Kidney (tissue), 14 donors: ENCODE results near the gene TMEM131L. TPM values are rescaled to one million over a fixed set of nuclear protein-coding genes. Genes with fewer than 3 reads are reported as not detected.

Experiments used
- DNase-seq, 5 donors: peaks; one replicate each; pipeline ENCODE4 v3.0.0-alpha.2; 2013 to 2020
- FAIRE-seq: peaks from 2 replicates; lab custom pipeline; 2012; peaks lifted over from hg19 to GRCh38; lab: Jason Lieb, UNC
- H3K27ac ChIP-seq, 2 donors: one replicate each; pipeline ENCODE4 v1.7.0; 2013; ENCODE audit warnings: low read depth in 2 of 2, low read length in 2 of 2, inconsistent platforms in 1 of 2
- H3K27me3 ChIP-seq: one replicate; pipeline ENCODE4 v1.7.1; 2013; ENCODE audit warnings: low read length, inconsistent platforms; ENCODE audit not compliant: control insufficient read depth, insufficient read depth
- H3K36me3 ChIP-seq, 3 donors: one replicate each; pipeline versions ENCODE4 v1.7.0 to v1.7.1; 2013; ENCODE audit warnings: low read length in 3 of 3, control low read depth in 1 of 3, inconsistent platforms in 1 of 3; ENCODE audit not compliant: insufficient read depth in 3 of 3, control insufficient read depth in 2 of 3
- H3K4me1 ChIP-seq, 3 donors: one replicate each; pipeline versions ENCODE4 v1.7.0 to v1.7.1; 2013; ENCODE audit warnings: low read length in 3 of 3, inconsistent platforms in 1 of 3, low read depth in 1 of 3; ENCODE audit not compliant: control insufficient read depth in 2 of 3, insufficient read depth in 2 of 3
- H3K4me3 ChIP-seq, 3 donors: one replicate each; pipeline versions ENCODE4 v1.7.0 to v1.8.1; 2013; ENCODE audit warnings: low read length in 3 of 3, control low read depth in 1 of 3, inconsistent platforms in 1 of 3
- H3K9ac ChIP-seq, 3 donors: one replicate each; pipeline versions ENCODE4 v1.7.0 to v1.7.1; 2013; ENCODE audit warnings: low read length in 3 of 3, control low read depth in 1 of 3, inconsistent platforms in 1 of 3
- H3K9me3 ChIP-seq, 3 donors: one replicate each; pipeline versions ENCODE4 v1.7.0 to v1.7.1; 2013; ENCODE audit warnings: low read length in 3 of 3, control low read depth in 1 of 3, inconsistent platforms in 1 of 3; ENCODE audit not compliant: control insufficient read depth in 2 of 3, insufficient read depth in 1 of 3
- intact Hi-C: fragments of 100-400 bp; cut with DNase I; formaldehyde crosslinking; loops from one replicate; pipeline ENCODE4 v1.11.1; 2022
- polyA plus RNA-seq: library from polyadenylated mRNA; stranded (reverse); fragments of 350-450 nt; fragmentation: Illumina TruSeq; extraction: RNeasy Lipid Tissue Mini Kit (QIAGEN cat#74804); gene quantifications from one replicate; pipeline ENCODE4 v1.2.3, GENCODE V29; 2014; ENCODE audit warnings: low read depth, low replicate concordance; ENCODE audit not compliant: insufficient read depth
- total RNA-seq: library from RNA; stranded (reverse); fragmentation: NEBNext Ultra II Directional; extraction: Animal tissue kit (Norgen Biotek cat#: 25700); gene quantifications from one replicate; pipeline ENCODE4 v1.2.1, GENCODE V29; 2021
- TF ChIP-seq, protein P1 (sequence below): IDR thresholded peaks from 3 replicates; pipeline ENCODE4 v1.5.1; 2012; ENCODE audit warnings: mild to moderate bottlenecking, moderate library complexity, borderline replicate concordance; ENCODE audit not compliant: insufficient read depth; ENCODE audit errors: extremely low read depth
- donor health status: control.
- donor health status: control.
- donor health status: control.
- donor health status: control.
- donor health status: control.
- donor health status: DM: yes; HTN: yes; CAD: no.
- donor health status: Normal renal cell carcinoma (clear cell type).

The TMEM131L gene
- total and polyA plus RNA-seq, 2 donors from 2014 or later = 3.0 to 17.0 TPM

- no peak for DNase-seq
- Histone ChIP-seq H3K27ac (no peak overlapping the region), H3K9me3 (no peaks in the 10 kb centered on the region), H3K4me1 (peaks cover 4 to 13% (median 12%) of the 10 kb centered on the region in 3 donors), H3K27me3 (no peaks in the 10 kb centered on the region), H3K4me3 (no peak overlapping the region), H3K9ac (no peak overlapping the region), H3K36me3 (no peaks in the 10 kb centered on the region)
- FAIRE-seq = no peak
- TF ChIP-seq, protein P1, sequence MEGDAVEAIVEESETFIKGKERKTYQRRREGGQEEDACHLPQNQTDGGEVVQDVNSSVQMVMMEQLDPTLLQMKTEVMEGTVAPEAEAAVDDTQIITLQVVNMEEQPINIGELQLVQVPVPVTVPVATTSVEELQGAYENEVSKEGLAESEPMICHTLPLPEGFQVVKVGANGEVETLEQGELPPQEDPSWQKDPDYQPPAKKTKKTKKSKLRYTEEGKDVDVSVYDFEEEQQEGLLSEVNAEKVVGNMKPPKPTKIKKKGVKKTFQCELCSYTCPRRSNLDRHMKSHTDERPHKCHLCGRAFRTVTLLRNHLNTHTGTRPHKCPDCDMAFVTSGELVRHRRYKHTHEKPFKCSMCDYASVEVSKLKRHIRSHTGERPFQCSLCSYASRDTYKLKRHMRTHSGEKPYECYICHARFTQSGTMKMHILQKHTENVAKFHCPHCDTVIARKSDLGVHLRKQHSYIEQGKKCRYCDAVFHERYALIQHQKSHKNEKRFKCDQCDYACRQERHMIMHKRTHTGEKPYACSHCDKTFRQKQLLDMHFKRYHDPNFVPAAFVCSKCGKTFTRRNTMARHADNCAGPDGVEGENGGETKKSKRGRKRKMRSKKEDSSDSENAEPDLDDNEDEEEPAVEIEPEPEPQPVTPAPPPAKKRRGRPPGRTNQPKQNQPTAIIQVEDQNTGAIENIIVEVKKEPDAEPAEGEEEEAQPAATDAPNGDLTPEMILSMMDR = no peak
- intact Hi-C loops = no loop called here
These were observed 67.2 kb downstream of the TMEM131L start for GRCh38 chr4:153533387-153533786.

DNA sequence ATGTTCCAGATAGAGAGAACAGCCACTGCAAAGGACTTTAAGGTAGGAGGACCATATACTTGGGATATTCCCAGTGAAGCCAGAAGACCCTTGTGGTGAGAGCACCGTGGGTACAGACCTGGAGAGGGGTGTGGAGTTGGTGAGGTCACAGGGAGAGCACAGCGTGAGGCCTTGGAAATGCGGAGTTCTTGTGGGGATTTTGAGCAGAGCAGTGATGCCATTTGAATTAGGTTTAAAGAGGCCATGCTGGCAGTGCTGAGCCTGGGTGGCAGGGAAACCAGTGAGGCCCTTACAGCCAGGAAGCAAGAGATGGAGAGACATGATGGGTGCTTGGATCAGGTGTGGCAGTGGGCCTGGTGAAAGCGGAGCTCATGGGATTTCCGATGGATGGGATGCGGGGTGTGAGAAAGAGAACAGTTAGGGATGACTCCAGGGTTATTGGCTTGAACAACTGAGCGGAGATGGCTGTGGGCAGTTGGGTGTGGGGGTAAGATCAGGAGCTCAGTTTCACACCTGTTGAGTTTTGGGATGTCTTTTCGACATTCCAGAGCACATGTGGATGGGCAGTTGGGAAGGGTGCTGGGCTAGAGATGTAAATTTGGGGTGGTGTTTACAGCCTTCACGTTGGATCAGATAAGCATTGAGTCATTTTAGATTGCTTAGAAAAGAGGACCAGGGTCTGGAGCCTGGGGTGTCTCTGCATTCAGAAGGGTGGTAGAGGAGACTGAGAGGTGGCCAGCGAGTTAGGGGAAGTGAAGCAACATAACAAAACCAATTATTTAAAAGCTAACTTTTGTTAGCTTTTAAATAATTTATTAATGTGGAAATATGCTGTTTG, 68.9 kb downstream of the TMEM131L start:
- Histone ChIP-seq H3K27ac (no peak overlapping the region), H3K9me3 (no peaks in the 10 kb centered on the region), H3K27me3 (no peaks in the 10 kb centered on the region), H3K9ac (no peak overlapping the region), H3K4me1 (peaks cover 4 to 14% (median 12%) of the 10 kb centered on the region in 3 donors), H3K36me3 (no peaks in the 10 kb centered on the region), H3K4me3 (no peak overlapping the region)
- DNase-seq = no peak
- no peak for FAIRE-seq
- intact Hi-C loops = no loop called here
- TF ChIP-seq, protein P1 = no peak

GRCh38 chr4:153535772-153536513, 69.8 kb downstream of the TMEM131L start:
- peaks cover 1 to 10% (median 5%) of the 10 kb centered on the region in 3 donors for H3K4me1 ChIP-seq
- H3K9me3 ChIP-seq = no peaks in the 10 kb centered on the region
- H3K9ac ChIP-seq = no peak overlapping the region
- H3K27me3 ChIP-seq = no peaks in the 10 kb centered on the region
- TF ChIP-seq, protein P1 = no peak
- FAIRE-seq = no peak
- no peak for DNase-seq
- H3K36me3 ChIP-seq = no peaks in the 10 kb centered on the region
- intact Hi-C loops = no loop called here
- no peak overlapping the region for H3K4me3 ChIP-seq
- H3K27ac ChIP-seq = no peak overlapping the region
